HEK293 (cell line): Measurements from ENCODE around the gene NLGN4X.

Experiments
- CTCF ChIA-PET: fragments of 350-600 bp; formaldehyde crosslinking; extraction: SDS; loops from one replicate; lab custom pipeline; 2021; ENCODE audit warnings: antibody characterized with exemption; lab: Yijun Ruan, JAX
- POLR2A ChIA-PET: fragments of 300-600 bp; formaldehyde crosslinking; extraction: SDS; loops from one replicate; lab custom pipeline; 2020; ENCODE audit warnings: antibody characterized with exemption, inconsistent platforms; lab: Yijun Ruan, JAX
- H3K27ac ChIP-seq: fragments of 200-500 bp; sonication (Bioruptor generic); 2 replicates; pipeline ENCODE4 v1.5.1; 2014; ENCODE audit warnings: low read depth, low read length, control low read depth, inconsistent platforms; ENCODE audit errors: extremely low read depth
- H3K36me3 ChIP-seq, 2 experiments: fragments of 200-500 bp in 1 of 2; sonication (Bioruptor generic) in 1 of 2; 1 replicate in 1 of 2; 2 replicates in 1 of 2; pipeline ENCODE4 v1.5.1; 2014 to 2017; ENCODE audit warnings: inconsistent platforms in 2 of 2, low read length in 2 of 2; ENCODE audit not compliant: control insufficient read depth in 2 of 2, insufficient read depth in 1 of 2
- H3K4me1 ChIP-seq: fragments of 200-500 bp; sonication (Bioruptor generic); 2 replicates; pipeline ENCODE4 v1.5.1; 2014; ENCODE audit warnings: mild to moderate bottlenecking, low read length, inconsistent platforms; ENCODE audit not compliant: control insufficient read depth, insufficient read depth
- H3K4me3 ChIP-seq: 2 replicates; pipeline ENCODE4 v1.5.1; 2011; ENCODE audit warnings: low read depth, mild to moderate bottlenecking, control low read depth, low read length, moderate library complexity
- H3K9me3 ChIP-seq: fragments of 200-500 bp; sonication (Bioruptor generic); 2 replicates; pipeline ENCODE4 v1.5.1; 2014; ENCODE audit warnings: low read depth, low read length, inconsistent platforms; ENCODE audit not compliant: control insufficient read depth, insufficient read depth
- KLF16 ChIP-seq: fragments of 450-650 bp; formaldehyde crosslinking; IDR thresholded peaks from 2 replicates; pipeline ENCODE4 v1.5.1; 2017; ENCODE audit warnings: missing biosample characterization, missing genetic modification characterization
- OVOL3 ChIP-seq: fragments of 450-650 bp; formaldehyde crosslinking; IDR thresholded peaks from 2 replicates; pipeline ENCODE4 v1.5.1; 2016; ENCODE audit warnings: missing biosample characterization, missing genetic modification characterization
- ZNF121 ChIP-seq: fragments of 450-650 bp; formaldehyde crosslinking; IDR thresholded peaks from 2 replicates; pipeline ENCODE4 v1.5.1; 2016; ENCODE audit warnings: missing biosample characterization, missing genetic modification characterization
- ZNF175 ChIP-seq: fragments of 450-650 bp; formaldehyde crosslinking; IDR thresholded peaks from 2 replicates; pipeline ENCODE4 v1.5.1; 2016; ENCODE audit warnings: missing biosample characterization, missing genetic modification characterization
- ZNF184 ChIP-seq: fragments of 450-650 bp; IDR thresholded peaks from 2 replicates; pipeline ENCODE4 v1.5.1; 2018; ENCODE audit warnings: missing biosample characterization, mild to moderate bottlenecking, missing genetic modification characterization
- ZNF514 ChIP-seq: fragments of 450-650 bp; formaldehyde crosslinking; IDR thresholded peaks from 2 replicates; pipeline ENCODE4 v1.5.1; 2016; ENCODE audit warnings: missing biosample characterization, missing genetic modification characterization
- ZNF529 ChIP-seq: fragments of 450-650 bp; formaldehyde crosslinking; IDR thresholded peaks from 2 replicates; pipeline ENCODE4 v1.5.1; 2017; ENCODE audit warnings: missing genetic modification characterization, missing biosample characterization; ENCODE audit not compliant: insufficient replicate concordance
- ZNF548 ChIP-seq: fragments of 450-650 bp; formaldehyde crosslinking; IDR thresholded peaks from 2 replicates; pipeline ENCODE4 v1.5.1; 2016; ENCODE audit warnings: missing biosample characterization, missing genetic modification characterization
- ZNF654 ChIP-seq: fragments of 450-650 bp; formaldehyde crosslinking; IDR thresholded peaks from 2 replicates; pipeline ENCODE4 v1.5.1; 2016; ENCODE audit warnings: low read depth, missing biosample characterization, missing genetic modification characterization
- ZNF776 ChIP-seq: fragments of 450-650 bp; formaldehyde crosslinking; IDR thresholded peaks from 2 replicates; pipeline ENCODE4 v1.5.0; 2017; ENCODE audit warnings: missing biosample characterization, missing genetic modification characterization, borderline replicate concordance
- ZSCAN23 ChIP-seq: fragments of 450-650 bp; formaldehyde crosslinking; IDR thresholded peaks from 2 replicates; pipeline ENCODE4 v1.5.1; 2016; ENCODE audit warnings: missing biosample characterization, missing genetic modification characterization
- TF ChIP-seq, protein P1 (sequence below): fragments of 450-650 bp; formaldehyde crosslinking; IDR thresholded peaks from 2 replicates; pipeline ENCODE4 v1.5.1; 2016; ENCODE audit warnings: missing biosample characterization, missing genetic modification characterization
- TF ChIP-seq, protein P2 (sequence below): fragments of 450-650 bp; formaldehyde crosslinking; IDR thresholded peaks from 2 replicates; pipeline ENCODE4 v1.5.1; 2016; ENCODE audit warnings: missing biosample characterization, missing genetic modification characterization
- TF ChIP-seq, protein P3 (sequence below): fragments of 450-650 bp; formaldehyde crosslinking; IDR thresholded peaks from 2 replicates; pipeline ENCODE4 v1.5.1; 2017; ENCODE audit warnings: missing biosample characterization, missing genetic modification characterization

The NLGN4X gene

DNA sequence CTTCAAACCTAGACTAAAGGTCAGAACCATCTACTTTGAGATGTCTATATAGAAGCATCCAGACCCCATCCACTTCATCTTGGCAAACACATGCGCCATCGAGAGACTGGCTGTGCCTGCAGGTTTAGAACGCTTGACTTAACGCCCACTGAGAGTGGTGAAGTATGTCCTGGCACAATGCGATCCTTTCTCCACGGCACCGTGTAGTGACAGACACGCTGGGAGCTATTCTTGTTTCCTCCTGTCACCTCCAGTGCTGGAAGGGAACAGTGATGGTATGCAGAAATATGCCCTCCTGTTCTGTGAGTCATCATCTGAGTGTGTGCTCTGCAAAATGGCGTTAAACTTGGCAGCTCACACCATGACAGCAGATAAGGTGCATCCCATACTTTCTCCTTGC is 330.2 kb downstream of the NLGN4X start:
- TF ChIP-seq OVOL3 = no peak
- TF ChIP-seq ZNF175 (tag by site-specific recombination) = no peak
- no peak for TF ChIP-seq KLF16 (tag by site-specific recombination)
- TF ChIP-seq, all 188 proteins: peak for 0
- no peaks in the 10 kb centered on the region for H3K36me3 ChIP-seq
- no peaks in the 10 kb centered on the region for H3K4me1 ChIP-seq
- H3K9me3 ChIP-seq = no peaks in the 10 kb centered on the region
- no peak overlapping the region for H3K4me3 ChIP-seq
- no peak overlapping the region for H3K27ac ChIP-seq
- POLR2A ChIA-PET = no interaction called here
- CTCF ChIA-PET = no interaction called here

DNA sequence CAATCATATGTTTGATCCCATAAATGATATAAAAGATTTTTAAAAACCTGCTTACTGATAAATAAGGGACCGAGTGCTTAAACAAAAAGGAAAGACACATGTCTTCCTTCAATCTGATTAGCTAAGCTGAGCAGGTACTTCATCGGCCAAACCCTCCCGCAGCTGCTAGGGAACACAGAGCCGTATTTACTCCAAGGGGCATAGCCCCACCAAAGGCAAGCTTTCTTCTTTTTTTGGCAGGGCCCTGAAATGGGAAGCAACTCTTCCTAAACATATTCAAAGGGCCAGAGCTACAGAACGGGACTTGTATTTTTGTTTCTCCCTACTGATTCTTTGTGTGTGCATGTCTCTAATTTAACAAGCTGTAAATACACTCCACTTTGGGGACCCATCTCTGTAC is 337.3 kb downstream of the NLGN4X start:
- H3K36me3 ChIP-seq = no peaks in the 10 kb centered on the region
- CTCF ChIA-PET = no interaction called here
- TF ChIP-seq ZNF548 (tag by site-specific recombination) (no peak), ZNF184 (no peak), ZNF121 (tag by site-specific recombination) (no peak), ZSCAN23 (tag by site-specific recombination) (no peak), ZNF514 (tag by site-specific recombination) (no peak), ZNF776 (tag by site-specific recombination) (no peak), ZNF529 (no peak)
- TF ChIP-seq, protein P1, sequence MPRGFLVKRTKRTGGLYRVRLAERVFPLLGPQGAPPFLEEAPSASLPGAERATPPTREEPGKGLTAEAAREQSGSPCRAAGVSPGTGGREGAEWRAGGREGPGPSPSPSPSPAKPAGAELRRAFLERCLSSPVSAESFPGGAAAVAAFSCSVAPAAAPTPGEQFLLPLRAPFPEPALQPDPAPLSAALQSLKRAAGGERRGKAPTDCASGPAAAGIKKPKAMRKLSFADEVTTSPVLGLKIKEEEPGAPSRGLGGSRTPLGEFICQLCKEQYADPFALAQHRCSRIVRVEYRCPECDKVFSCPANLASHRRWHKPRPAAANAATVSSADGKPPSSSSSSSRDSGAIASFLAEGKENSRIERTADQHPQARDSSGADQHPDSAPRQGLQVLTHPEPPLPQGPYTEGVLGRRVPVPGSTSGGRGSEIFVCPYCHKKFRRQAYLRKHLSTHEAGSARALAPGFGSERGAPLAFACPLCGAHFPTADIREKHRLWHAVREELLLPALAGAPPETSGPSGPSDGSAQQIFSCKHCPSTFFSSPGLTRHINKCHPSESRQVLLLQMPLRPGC (tag by site-specific recombination) = no peak
- TF ChIP-seq, protein P2, sequence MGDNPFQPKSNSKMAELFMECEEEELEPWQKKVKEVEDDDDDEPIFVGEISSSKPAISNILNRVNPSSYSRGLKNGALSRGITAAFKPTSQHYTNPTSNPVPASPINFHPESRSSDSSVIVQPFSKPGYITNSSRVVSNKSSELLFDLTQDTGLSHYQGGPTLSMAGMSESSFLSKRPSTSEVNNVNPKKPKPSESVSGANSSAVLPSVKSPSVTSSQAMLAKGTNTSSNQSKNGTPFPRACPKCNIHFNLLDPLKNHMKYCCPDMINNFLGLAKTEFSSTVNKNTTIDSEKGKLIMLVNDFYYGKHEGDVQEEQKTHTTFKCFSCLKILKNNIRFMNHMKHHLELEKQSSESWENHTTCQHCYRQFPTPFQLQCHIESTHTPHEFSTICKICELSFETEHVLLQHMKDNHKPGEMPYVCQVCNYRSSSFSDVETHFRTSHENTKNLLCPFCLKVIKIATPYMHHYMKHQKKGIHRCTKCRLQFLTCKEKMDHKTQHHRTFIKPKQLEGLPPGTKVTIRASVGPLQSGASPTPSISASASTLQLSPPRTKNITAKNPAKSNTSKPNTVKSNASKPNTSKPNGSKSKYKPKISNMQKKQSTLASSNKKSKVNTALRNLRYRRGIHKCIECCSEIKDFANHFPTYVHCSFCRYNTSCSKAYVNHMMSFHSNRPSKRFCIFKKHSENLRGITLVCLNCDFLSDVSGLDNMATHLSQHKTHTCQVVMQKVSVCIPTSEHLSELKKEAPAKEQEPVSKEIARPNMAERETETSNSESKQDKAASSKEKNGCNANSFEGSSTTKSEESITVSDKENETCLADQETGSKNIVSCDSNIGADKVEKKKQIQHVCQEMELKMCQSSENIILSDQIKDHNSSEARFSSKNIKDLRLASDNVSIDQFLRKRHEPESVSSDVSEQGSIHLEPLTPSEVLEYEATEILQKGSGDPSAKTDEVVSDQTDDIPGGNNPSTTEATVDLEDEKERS = no peak

DNA sequence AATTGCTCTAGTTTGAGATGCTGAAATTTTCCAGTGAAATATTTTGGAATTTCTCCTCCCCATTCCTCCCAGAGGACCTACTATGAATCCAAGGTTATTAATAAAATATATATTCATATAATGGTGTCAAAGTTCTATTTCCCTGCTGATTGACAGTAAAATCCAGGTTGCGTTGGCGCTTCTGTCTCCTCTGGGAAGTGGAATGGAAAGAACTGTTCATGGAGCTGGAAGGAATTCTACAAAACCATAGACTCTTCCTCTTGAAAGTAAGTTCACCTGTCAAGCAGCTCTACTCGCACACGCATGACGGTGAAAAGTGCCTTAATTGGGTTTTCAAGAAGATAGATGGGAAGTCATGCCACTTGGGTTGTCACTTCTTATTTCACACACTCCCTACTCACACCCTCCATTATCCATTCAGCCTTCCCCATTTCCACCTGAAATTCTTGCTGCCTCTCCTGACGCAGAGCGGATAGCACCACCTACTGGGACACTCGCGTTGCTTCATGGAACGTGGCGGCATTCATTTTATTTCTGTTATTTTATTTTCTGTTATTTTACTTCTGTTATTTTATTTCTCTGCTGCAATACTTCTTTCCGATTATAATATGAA is 351.6 kb downstream of the NLGN4X start:
- H3K27ac ChIP-seq = no peak overlapping the region
- no peaks in the 10 kb centered on the region for H3K36me3 ChIP-seq
- ChIA-PET CTCF (interaction anchor here (0.6 to 0.9 kb wide), 4 partner anchors 8 to 1327 kb away, joined by 3 to 4 read pairs (median 3); no protein-coding TSS in a partner anchor), POLR2A (no interaction called here)
- TF ChIP-seq, protein P3, sequence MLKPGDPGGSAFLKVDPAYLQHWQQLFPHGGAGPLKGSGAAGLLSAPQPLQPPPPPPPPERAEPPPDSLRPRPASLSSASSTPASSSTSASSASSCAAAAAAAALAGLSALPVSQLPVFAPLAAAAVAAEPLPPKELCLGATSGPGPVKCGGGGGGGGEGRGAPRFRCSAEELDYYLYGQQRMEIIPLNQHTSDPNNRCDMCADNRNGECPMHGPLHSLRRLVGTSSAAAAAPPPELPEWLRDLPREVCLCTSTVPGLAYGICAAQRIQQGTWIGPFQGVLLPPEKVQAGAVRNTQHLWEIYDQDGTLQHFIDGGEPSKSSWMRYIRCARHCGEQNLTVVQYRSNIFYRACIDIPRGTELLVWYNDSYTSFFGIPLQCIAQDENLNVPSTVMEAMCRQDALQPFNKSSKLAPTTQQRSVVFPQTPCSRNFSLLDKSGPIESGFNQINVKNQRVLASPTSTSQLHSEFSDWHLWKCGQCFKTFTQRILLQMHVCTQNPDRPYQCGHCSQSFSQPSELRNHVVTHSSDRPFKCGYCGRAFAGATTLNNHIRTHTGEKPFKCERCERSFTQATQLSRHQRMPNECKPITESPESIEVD (tag by site-specific recombination) = no peak
- TF ChIP-seq ZNF654 (tag by site-specific recombination) = peak; percentile 34
- H3K4me3 ChIP-seq = no peak overlapping the region
- H3K4me1 ChIP-seq = no peaks in the 10 kb centered on the region
- no peaks in the 10 kb centered on the region for H3K9me3 ChIP-seq

More for the DNA sequence above, 337.3 kb downstream of the NLGN4X start:
- no peaks in the 10 kb centered on the region for H3K4me1 ChIP-seq
- no peak overlapping the region for H3K4me3 ChIP-seq
- H3K9me3 ChIP-seq = no peaks in the 10 kb centered on the region
- POLR2A ChIA-PET = no interaction called here
- H3K27ac ChIP-seq = no peak overlapping the region
